HCT116 (cell line): ENCODE results near the gene CLN5.

Experiments used
- POLR2A ChIP-seq: IDR thresholded peaks from 2 replicates; pipeline ENCODE4 v1.7.0; 2011; ENCODE audit warnings: borderline replicate concordance; ENCODE audit not compliant: insufficient read depth, insufficient read length; ENCODE audit errors: extremely low read depth
- ZNF274 ChIP-seq: fragments of 200-500 bp; sonication (Bioruptor generic); IDR thresholded peaks from 2 replicates; pipeline ENCODE4 v1.6.1; 2014; ENCODE audit warnings: mild to moderate bottlenecking, low read depth, low read length, inconsistent platforms
- TF ChIP-seq, protein P1 (sequence below), 3 experiments: fragments of 200-600 bp in 1 of 3; sonication (generic) in 1 of 3; IDR thresholded peaks in 2 of 3; conservative IDR thresholded peaks in 1 of 3; 2 replicates each; pipeline ENCODE4 v1.5.1; 2012 to 2017; ENCODE audit warnings: low read depth in 2 of 3, low read length in 2 of 3, antibody characterized with exemption in 1 of 3, borderline replicate concordance in 1 of 3, control low read depth in 1 of 3, mild to moderate bottlenecking in 1 of 3, mixed read lengths in 1 of 3, mixed run types in 1 of 3, moderate library complexity in 1 of 3; ENCODE audit not compliant: insufficient read depth in 1 of 3

GRCh38 chr13:77033717-77034302 is 41.9 kb downstream of the CLN5 start:
- TF ChIP-seq, protein P1, sequence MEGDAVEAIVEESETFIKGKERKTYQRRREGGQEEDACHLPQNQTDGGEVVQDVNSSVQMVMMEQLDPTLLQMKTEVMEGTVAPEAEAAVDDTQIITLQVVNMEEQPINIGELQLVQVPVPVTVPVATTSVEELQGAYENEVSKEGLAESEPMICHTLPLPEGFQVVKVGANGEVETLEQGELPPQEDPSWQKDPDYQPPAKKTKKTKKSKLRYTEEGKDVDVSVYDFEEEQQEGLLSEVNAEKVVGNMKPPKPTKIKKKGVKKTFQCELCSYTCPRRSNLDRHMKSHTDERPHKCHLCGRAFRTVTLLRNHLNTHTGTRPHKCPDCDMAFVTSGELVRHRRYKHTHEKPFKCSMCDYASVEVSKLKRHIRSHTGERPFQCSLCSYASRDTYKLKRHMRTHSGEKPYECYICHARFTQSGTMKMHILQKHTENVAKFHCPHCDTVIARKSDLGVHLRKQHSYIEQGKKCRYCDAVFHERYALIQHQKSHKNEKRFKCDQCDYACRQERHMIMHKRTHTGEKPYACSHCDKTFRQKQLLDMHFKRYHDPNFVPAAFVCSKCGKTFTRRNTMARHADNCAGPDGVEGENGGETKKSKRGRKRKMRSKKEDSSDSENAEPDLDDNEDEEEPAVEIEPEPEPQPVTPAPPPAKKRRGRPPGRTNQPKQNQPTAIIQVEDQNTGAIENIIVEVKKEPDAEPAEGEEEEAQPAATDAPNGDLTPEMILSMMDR (IDR thresholded peaks at IDR 0.05 in 2 of 3, conservative IDR thresholded peaks at IDR 0.05 in 1 of 3; ENCODE audit: borderline replicate concordance in 1 of 3, insufficient read depth in 1 of 3, low read depth in 2 of 3, low read length in 2 of 3): no peak
- TF ChIP-seq POLR2A (no peak), ZNF274 (no peak)
